Anterior cingulate cortex (tissue), 58 donors: ENCODE measurements around the gene BCORL1.

Source experiments
- DNase-seq, 58 donors: peaks; one replicate each; lab custom pipeline; 2025; lab: John Stamatoyannopoulos, UW

Gene BCORL1

GRCh38 chrX:130005089-130005807 is 22.8 kb downstream of the BCORL1 start:
- no peak for DNase-seq

- DNase-seq, result no peak
Measured at GRCh38 chrX:130009658-130010223, 27.3 kb downstream of the BCORL1 start.

- DNase-seq, result no peak
Measured at GRCh38 chrX:130012683-130013082, 30.2 kb downstream of the BCORL1 start.

- no peak for DNase-seq
Measured at GRCh38 chrX:130013661-130014060, 31.2 kb downstream of the BCORL1 start.

GRCh38 chrX:130014356-130014755 is 31.9 kb downstream of the BCORL1 start:
- DNase-seq, result no peak

- no peak for DNase-seq
Measured at GRCh38 chrX:130014770-130015169, 32.3 kb downstream of the BCORL1 start.

GRCh38 chrX:130015181-130015580 is 32.7 kb downstream of the BCORL1 start:
- no peak for DNase-seq

GRCh38 chrX:130018143-130018542 is 35.7 kb downstream of the BCORL1 start:
- no peak for DNase-seq

- no peak for DNase-seq
Measured at GRCh38 chrX:130020661-130021324, 38.4 kb downstream of the BCORL1 start.

- DNase-seq, result peak in 19 of 58 donors; percentile 0 to 22 (median 4)
Measured at GRCh38 chrX:130024127-130024526, 41.7 kb downstream of the BCORL1 start.

GRCh38 chrX:130025256-130025655 is 42.8 kb downstream of the BCORL1 start:
- peak in 2 of 58 donors; percentile 0 to 1 for DNase-seq

- DNase-seq, result no peak
Measured at GRCh38 chrX:130027569-130027968, 45.1 kb downstream of the BCORL1 start.

- peak in 7 of 58 donors; percentile 0 to 23 (median 1) for DNase-seq
Measured at GRCh38 chrX:130028196-130028595, 45.8 kb downstream of the BCORL1 start.

GRCh38 chrX:130030826-130031225 is 48.4 kb downstream of the BCORL1 start:
- peak in 26 of 58 donors; percentile 0 to 42 (median 8) for DNase-seq

- DNase-seq, result no peak
Measured at GRCh38 chrX:130032552-130032951, 50.1 kb downstream of the BCORL1 start.

- DNase-seq, result no peak
Measured at GRCh38 chrX:130034178-130034577, 51.7 kb downstream of the BCORL1 start.

- no peak for DNase-seq
Measured at GRCh38 chrX:130039847-130040246, 57.4 kb downstream of the BCORL1 start.

GRCh38 chrX:130047416-130047815 is 65.0 kb downstream of the BCORL1 start:
- DNase-seq, result no peak

GRCh38 chrX:130048686-130049222 is 66.3 kb downstream of the BCORL1 start:
- no peak for DNase-seq

GRCh38 chrX:130049821-130050220 is 67.4 kb downstream of the BCORL1 start:
- no peak for DNase-seq

- no peak for DNase-seq
Measured at GRCh38 chrX:130051176-130051845, 68.9 kb downstream of the BCORL1 start.
